ENCODE measurements around the gene RAB3IL1. TPM values are rescaled to one million over a fixed set of nuclear protein-coding genes. Genes with fewer than 3 reads are reported as not detected.

RAB3IL1 gene
- total and polyA plus RNA-seq, 9 of the 15 experiments (the other 6 are each of a cell fraction or from before 2014, with no cell fraction given) = 0.15 to 42.6 (median 15.5) TPM

- TF ChIP-seq RREB1 (CRISPR knock-in tag; IDR thresholded peaks at IDR 0.05) (no peak), ERF (CRISPR knock-in tag; IDR thresholded peaks at IDR 0.05) (no peak), BRCA1 (IDR thresholded peaks at IDR 0.05) (no peak), BRCA1 (CRISPR knock-in tag; IDR thresholded peaks at IDR 0.05) (no peak), ZNF639 (CRISPR knock-in tag; conservative IDR thresholded peaks at IDR 0.05 in 1 of 2, IDR thresholded peaks at IDR 0.05 in 1 of 2) (peak in 1 of 2 experiments; percentile 70; a peak in 2 of 4 replicates), CTCF (IDR thresholded peaks at IDR 0.05 in 2 of 3, conservative IDR thresholded peaks at IDR 0.05 in 1 of 3; ENCODE audit: insufficient read depth in 2 of 3, low read depth in 1 of 3, low read length in 3 of 3) (0 out of 6 replicates have a peak, but pooled peaks of 2 of the 3 experiments have one; percentile 1 to 8), ZNF165 (CRISPR knock-in tag; IDR thresholded peaks at IDR 0.05; ENCODE audit: borderline replicate concordance) (no peak), ZBTB1 (CRISPR knock-in tag; IDR thresholded peaks at IDR 0.05; ENCODE audit: borderline replicate concordance, low read depth) (peak; percentile 1; the same call in 1 of the 2 replicates), SP2 (IDR thresholded peaks at IDR 0.05; ENCODE audit: extremely low read depth, low read depth, low read length, poor library complexity, severe bottlenecking) (no peak), CREB1 (IDR thresholded peaks at IDR 0.05) (peak; percentile 68), CREB1 (CRISPR knock-in tag; IDR thresholded peaks at IDR 0.05) (peak; percentile 65), TCF7 (IDR thresholded peaks at IDR 0.05; ENCODE audit: borderline replicate concordance) (no peak), ETV6 (IDR thresholded peaks at IDR 0.05; ENCODE audit: borderline replicate concordance in 1 of 2, low read depth in 2 of 2, low read length in 1 of 2) (no peak), ETV6 (CRISPR knock-in tag; IDR thresholded peaks at IDR 0.05; ENCODE audit: borderline replicate concordance) (no peak), CTBP1 (IDR thresholded peaks at IDR 0.05; ENCODE audit: borderline replicate concordance) (peak; percentile 69; the same call in 1 of the 2 replicates), ARID3A (IDR thresholded peaks at IDR 0.05; ENCODE audit: borderline replicate concordance, low read depth, low read length) (no peak)
Observed at GRCh38 chr11:61891331-61892084, 25.9 kb downstream of the RAB3IL1 start, which contains the start of gene FADS3 (continued).

Data from K562 (cell line).